Measurements from ENCODE around the gene TEKT4. TPM values are rescaled to one million over a fixed set of nuclear protein-coding genes. Genes with fewer than 3 reads are reported as not detected.

Gene TEKT4
- total RNA-seq, 1 experiment from 2014 or later, result 0.15 TPM

- H3K4me3 ChIP-seq, result no peak overlapping the region
- H3K27me3 ChIP-seq (ENCODE audit: insufficient read depth, low read depth), result peaks cover 16% of the 10 kb centered on the region; the same call in 1 of the 2 replicates
- H3K4me2 ChIP-seq, result no peak overlapping the region
- no peak overlapping the region for H3K27ac ChIP-seq
- POLR2A ChIA-PET (ENCODE audit: unreplicated experiment), result no interaction called here
- H3K79me2 ChIP-seq (ENCODE audit: low read depth), result no peaks in the 10 kb centered on the region
- H3K9me2 ChIP-seq (ENCODE audit: insufficient read depth), result no peaks in the 10 kb centered on the region
- no peaks in the 10 kb centered on the region for H3K4me1 ChIP-seq (replicated peaks; ENCODE audit: insufficient read depth)
- no peaks in the 10 kb centered on the region for H3F3A ChIP-seq (ENCODE audit: insufficient read depth, low read depth)
- CTCF ChIA-PET, result no interaction called here
- DNase-seq, result no peak
- no peak overlapping the region for H2AFZ ChIP-seq
- TF ChIP-seq, protein P1, sequence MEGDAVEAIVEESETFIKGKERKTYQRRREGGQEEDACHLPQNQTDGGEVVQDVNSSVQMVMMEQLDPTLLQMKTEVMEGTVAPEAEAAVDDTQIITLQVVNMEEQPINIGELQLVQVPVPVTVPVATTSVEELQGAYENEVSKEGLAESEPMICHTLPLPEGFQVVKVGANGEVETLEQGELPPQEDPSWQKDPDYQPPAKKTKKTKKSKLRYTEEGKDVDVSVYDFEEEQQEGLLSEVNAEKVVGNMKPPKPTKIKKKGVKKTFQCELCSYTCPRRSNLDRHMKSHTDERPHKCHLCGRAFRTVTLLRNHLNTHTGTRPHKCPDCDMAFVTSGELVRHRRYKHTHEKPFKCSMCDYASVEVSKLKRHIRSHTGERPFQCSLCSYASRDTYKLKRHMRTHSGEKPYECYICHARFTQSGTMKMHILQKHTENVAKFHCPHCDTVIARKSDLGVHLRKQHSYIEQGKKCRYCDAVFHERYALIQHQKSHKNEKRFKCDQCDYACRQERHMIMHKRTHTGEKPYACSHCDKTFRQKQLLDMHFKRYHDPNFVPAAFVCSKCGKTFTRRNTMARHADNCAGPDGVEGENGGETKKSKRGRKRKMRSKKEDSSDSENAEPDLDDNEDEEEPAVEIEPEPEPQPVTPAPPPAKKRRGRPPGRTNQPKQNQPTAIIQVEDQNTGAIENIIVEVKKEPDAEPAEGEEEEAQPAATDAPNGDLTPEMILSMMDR (conservative IDR thresholded peaks at IDR 0.05), result no peak
- no peak for TF ChIP-seq EZH2 (IDR thresholded peaks at IDR 0.05; ENCODE audit: low read depth)
- H3K36me3 ChIP-seq (ENCODE audit: low read depth), result no peaks in the 10 kb centered on the region
- BruUV-seq (replicated peaks), result no TSS peak
- no peaks in the 10 kb centered on the region for H3K9me3 ChIP-seq (ENCODE audit: insufficient read depth, low read depth)
- H4K20me1 ChIP-seq (ENCODE audit: insufficient read depth), result no peaks in the 10 kb centered on the region
- intact Hi-C loops (cut with micrococcal nuclease; ENCODE audit: unreplicated experiment), result loop anchor here (10.0 kb wide), 1 partner anchor 325 kb away; the partner anchor contains the start of gene ZNF892
These were observed 8.8 kb downstream of the TEKT4 start for GRCh38 chr2:94879982-94880377.

GRCh38 chr2:94880507-94880906 is 9.3 kb downstream of the TEKT4 start:
- Histone ChIP-seq H3K4me2 (no peak overlapping the region), H3K36me3 (ENCODE audit: low read depth) (no peaks in the 10 kb centered on the region), H3K79me2 (ENCODE audit: low read depth) (no peaks in the 10 kb centered on the region), H2AFZ (no peak overlapping the region), H4K20me1 (ENCODE audit: insufficient read depth) (no peaks in the 10 kb centered on the region), H3K9me2 (ENCODE audit: insufficient read depth) (no peaks in the 10 kb centered on the region), H3K4me1 (replicated peaks; ENCODE audit: insufficient read depth) (no peaks in the 10 kb centered on the region), H3F3A (ENCODE audit: insufficient read depth, low read depth) (no peaks in the 10 kb centered on the region), H3K4me3 (no peak overlapping the region), H3K9me3 (ENCODE audit: insufficient read depth, low read depth) (no peaks in the 10 kb centered on the region), H3K27me3 (ENCODE audit: insufficient read depth, low read depth) (peaks cover 21% of the 10 kb centered on the region; the same call in 1 of the 2 replicates), H3K27ac (no peak overlapping the region)
- CTCF ChIA-PET, result no interaction called here
- no TSS peak for BruUV-seq (replicated peaks)
- POLR2A ChIA-PET (ENCODE audit: unreplicated experiment), result no interaction called here
- DNase-seq, result no peak
- intact Hi-C loops (cut with micrococcal nuclease; ENCODE audit: unreplicated experiment), result no loop called here
- TF ChIP-seq, protein P1 (conservative IDR thresholded peaks at IDR 0.05), result no peak
- no peak for TF ChIP-seq EZH2 (IDR thresholded peaks at IDR 0.05; ENCODE audit: low read depth)

- no peak overlapping the region for H2AFZ ChIP-seq
- intact Hi-C loops (cut with micrococcal nuclease; ENCODE audit: unreplicated experiment), result no loop called here
- H4K20me1 ChIP-seq (ENCODE audit: insufficient read depth), result no peaks in the 10 kb centered on the region
- ChIA-PET POLR2A (ENCODE audit: unreplicated experiment) (no interaction called here), CTCF (no interaction called here)
- DNase-seq, result no peak
- TF ChIP-seq, protein P1 (conservative IDR thresholded peaks at IDR 0.05), result no peak
- no peak for TF ChIP-seq EZH2 (IDR thresholded peaks at IDR 0.05; ENCODE audit: low read depth)
- H3K27ac ChIP-seq, result no peak overlapping the region
- H3K79me2 ChIP-seq (ENCODE audit: low read depth), result no peaks in the 10 kb centered on the region
- no peaks in the 10 kb centered on the region for H3K9me3 ChIP-seq (ENCODE audit: insufficient read depth, low read depth)
- no TSS peak for BruUV-seq (replicated peaks)
- H3K4me2 ChIP-seq, result no peak overlapping the region
- H3K9me2 ChIP-seq (ENCODE audit: insufficient read depth), result no peaks in the 10 kb centered on the region
- H3K36me3 ChIP-seq (ENCODE audit: low read depth), result no peaks in the 10 kb centered on the region
- H3F3A ChIP-seq (ENCODE audit: insufficient read depth, low read depth), result no peaks in the 10 kb centered on the region
- H3K4me3 ChIP-seq, result no peak overlapping the region
- H3K27me3 ChIP-seq (ENCODE audit: insufficient read depth, low read depth), result peaks cover 21% of the 10 kb centered on the region; the same call in 1 of the 2 replicates
- no peaks in the 10 kb centered on the region for H3K4me1 ChIP-seq (replicated peaks; ENCODE audit: insufficient read depth)
These were observed 9.8 kb downstream of the TEKT4 start for GRCh38 chr2:94881070-94881469.

All from PC-9 (cell line).